Pancreas (tissue), 10 donors: ENCODE results near the gene KRTAP5-3. TPM values are rescaled to one million over a fixed set of nuclear protein-coding genes. Genes with fewer than 3 reads are reported as not detected.

Source experiments
- ATAC-seq, 4 donors: fragments of 200-7000 bp; cut with Tn5 transposase; one replicate each; pipeline versions ENCODE4 v1.8.0 to v1.9.1; 2020; ENCODE audit warnings: mild to moderate bottlenecking in 4 of 4, moderate library complexity in 4 of 4
- DNase-seq, 6 donors: peaks; one replicate each; pipeline ENCODE4 v3.0.0-alpha.2; 2020
- FAIRE-seq: peaks from 2 replicates; lab custom pipeline; 2012; peaks lifted over from hg19 to GRCh38; lab: Jason Lieb, UNC
- H3K27ac ChIP-seq, 4 donors: fragments of 200-600 bp; sonication (generic); 1 replicate in 3 of 4; 2 replicates in 1 of 4; pipeline versions ENCODE4 v1.5.0 to v1.8.0; 2020
- H3K27me3 ChIP-seq, 4 donors: fragments of 200-600 bp; one replicate each; pipeline ENCODE4 v1.8.0; 2021
- H3K36me3 ChIP-seq, 3 donors: fragments of 200-600 bp; sonication (generic) in 1 of 3; one replicate each; pipeline versions ENCODE4 v1.5.0 to v1.8.0; 2020 to 2021
- H3K4me1 ChIP-seq, 3 donors: fragments of 200-600 bp; one replicate each; pipeline ENCODE4 v1.8.0; 2021
- H3K4me3 ChIP-seq, 4 donors: fragments of 200-600 bp; sonication (generic) in 2 of 4; one replicate each; pipeline versions ENCODE4 v1.5.0 to v1.8.0; 2020 to 2021
- H3K9me3 ChIP-seq, 4 donors: fragments of 200-600 bp; one replicate each; pipeline ENCODE4 v1.8.0; 2021
- CTCF ChIP-seq, 4 donors: fragments of 200-600 bp; sonication (generic) in 3 of 4; IDR thresholded peaks; one replicate each; pipeline versions ENCODE4 v1.5.0 to v1.8.0; 2021; ENCODE audit warnings: antibody characterized with exemption in 4 of 4
- WGBS, 2 donors: extraction: QIAGEN DNeasy Blood & Tissue Kit; methylation state at CpG; one replicate each; pipeline ENCODE4 v1.1.7; 2013; 5-methylcytosine and 5-hydroxymethylcytosine counted together
- intact Hi-C, 3 donors: fragments of 100-400 bp; cut with DNase I; formaldehyde crosslinking; loops; one replicate each; pipeline versions ENCODE4 v1.11.1 to v1.14.2; 2022
- polyA plus RNA-seq, 2 donors: library from polyadenylated mRNA; stranded (reverse); fragments of 200-250 nt; gene quantifications; one replicate each; pipeline ENCODE4 v1.2.3, GENCODE V29; 2013
- total RNA-seq, 6 donors: library from RNA; stranded (reverse); fragmentation: NEBNext Ultra II Directional in 4 of 6; extraction: Animal tissue kit (Norgen Biotek cat#: 25700) in 4 of 6; gene quantifications; one replicate each; pipeline versions ENCODE4 v1.2.1 to v1.2.4, GENCODE V29; 2021 to 2023
- donor health status: healthy with polysubstance abuse.
- donor health status: DM: no; HTN: no; CAD: no; lungs with moderate emphysema.
- donor health status: DM: no; HTN: no; CAD: no.
- donor health status: control.
- donor health status: control.
- donor health status: Bipolar disorder and iron deficiency.
- donor health status: DM: yes; HTN: yes; CAD: no.
- donor health status: DM: no; HTN: no; CAD: no.
- donor health status: DM: no; HTN: no; CAD: no.
- donor health status: DM: yes; HTN: yes; CAD: no.

The KRTAP5-3 gene
- total and polyA plus RNA-seq, 8 donors, result not detected

DNA sequence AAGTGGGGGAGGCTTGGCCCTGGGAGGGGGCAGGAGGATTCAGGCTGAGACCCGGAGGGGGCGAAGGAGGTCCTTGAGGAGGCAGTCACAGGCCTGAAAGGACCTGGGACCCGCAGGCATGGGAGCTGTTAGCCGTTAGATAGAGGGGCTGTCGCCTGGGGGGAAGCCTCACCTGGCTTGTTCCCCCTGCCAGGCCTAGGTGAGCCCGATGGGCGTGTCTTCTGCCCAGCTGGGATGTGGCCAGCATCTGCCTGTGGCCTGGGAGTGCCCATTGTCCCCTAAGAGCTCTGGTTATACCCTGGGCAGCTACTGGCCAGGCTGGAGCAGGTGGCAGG, 34.4 kb downstream of the KRTAP5-3 start:
- 0 to 4% methylated on average over 6 to 7 of the region's 7 CpGs for WGBS, 2 donors
- Histone ChIP-seq H3K36me3 (no peaks in the 10 kb centered on the region), H3K9me3 (no peaks in the 10 kb centered on the region), H3K27me3 (no peaks in the 10 kb centered on the region), H3K27ac (peak overlapping the region; percentile 85 to 95 (median 91)), H3K4me3 (peak overlapping the region; percentile 16 to 74 (median 62)), H3K4me1 (peaks cover 0 to 10% (median 0%) of the 10 kb centered on the region in 3 donors)
- FAIRE-seq, result no peak
- DNase-seq, result peak; percentile 87 to 95 (median 90)
- intact Hi-C loops, result no loop called here
- peak; percentile 70 to 84 (median 78) for ATAC-seq
- TF ChIP-seq CTCF (IDR thresholded peaks at IDR 0.05), result no peak

GRCh38 chr11:1573077-1573902, 35.0 kb downstream of the KRTAP5-3 start:
- no peaks in the 10 kb centered on the region for H3K36me3 ChIP-seq
- H3K27me3 ChIP-seq, result no peaks in the 10 kb centered on the region
- peak in 5 of 6 donors; percentile 66 to 89 (median 75) for DNase-seq
- peak overlapping the region; percentile 85 to 95 (median 91) for H3K27ac ChIP-seq
- peak; percentile 41 to 56 (median 46) for ATAC-seq
- peaks cover 0 to 10% (median 0%) of the 10 kb centered on the region in 3 donors for H3K4me1 ChIP-seq
- intact Hi-C loops, result no loop called here
- peak overlapping the region; percentile 40 to 74 (median 62) for H3K4me3 ChIP-seq
- 2 to 6% methylated on average over 29 to 36 of the region's 37 CpGs for WGBS, 2 donors
- H3K9me3 ChIP-seq, result no peaks in the 10 kb centered on the region
- FAIRE-seq, result no peak
- TF ChIP-seq CTCF (IDR thresholded peaks at IDR 0.05), result no peak

DNA sequence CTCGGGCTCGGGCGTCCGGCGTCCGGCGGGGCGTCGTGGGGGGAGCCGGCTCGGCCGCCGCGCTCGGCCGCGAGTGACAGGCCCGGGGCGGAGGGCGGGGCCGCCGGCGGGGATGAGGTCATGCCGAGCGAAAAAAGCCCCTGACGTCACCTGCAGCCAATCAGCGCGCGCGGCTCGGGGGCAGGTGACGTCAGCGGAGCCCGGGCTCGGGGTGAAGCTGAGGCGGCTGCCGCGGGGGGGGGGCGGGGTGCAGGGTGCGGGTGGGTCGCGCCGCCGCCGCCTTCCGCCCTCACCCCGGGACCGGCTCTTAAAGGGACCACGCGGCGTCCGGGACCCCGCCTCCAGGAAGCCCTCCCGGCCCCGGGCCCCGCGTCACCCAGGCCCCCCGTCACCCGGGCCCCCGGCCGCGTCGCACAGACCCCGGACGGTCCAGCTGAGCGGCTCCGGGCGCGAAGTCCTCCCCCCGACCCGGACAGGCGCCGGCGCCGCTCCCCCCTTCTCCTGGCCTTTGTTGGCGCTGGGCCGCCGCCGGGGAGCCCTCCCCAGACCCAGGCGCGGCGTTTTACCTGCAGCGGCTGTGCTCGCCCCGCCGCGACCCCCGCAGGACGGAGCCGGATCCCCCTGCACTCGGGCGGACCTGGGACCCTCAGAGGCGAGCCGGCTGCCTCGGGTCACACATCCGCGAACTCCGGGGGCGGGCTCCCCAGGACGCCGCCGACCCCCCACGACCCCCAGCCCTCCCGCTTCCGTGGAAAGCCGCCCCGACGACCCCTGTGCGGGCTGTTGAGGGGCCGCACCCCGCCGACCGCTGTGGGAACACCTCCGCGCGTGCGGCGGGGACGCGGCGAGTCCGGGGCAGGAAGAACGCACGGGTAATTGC, 35.8 kb downstream of the KRTAP5-3 start, which contains the start of gene DUSP8:
DUSP8 (minus strand) TSS at position 75 of the 880 bp plus-strand sequence. CDS start 6,445 bp downstream, outside the sequence.
- ATAC-seq, result peak; percentile 44 to 69 (median 62)
- no peaks in the 10 kb centered on the region for H3K9me3 ChIP-seq
- WGBS, 2 donors, result 1 to 2% methylated on average over 71 to 124 of the region's 124 CpGs
- peak within 1 kb of the TSS; percentile 85 to 95 (median 91) for H3K27ac ChIP-seq
- H3K4me3 ChIP-seq, result peak within 1 kb of the TSS; percentile 40 to 74 (median 62)
- peak; percentile 91 to 99 (median 96) for DNase-seq
- no peaks in the 10 kb centered on the region for H3K27me3 ChIP-seq
- no peaks in the 10 kb centered on the region for H3K36me3 ChIP-seq
- FAIRE-seq, result no peak
- no peak for TF ChIP-seq CTCF (IDR thresholded peaks at IDR 0.05)
- intact Hi-C loops, result no loop called here
- H3K4me1 ChIP-seq, result peaks cover 0 to 10% (median 0%) of the 10 kb centered on the region in 3 donors

DNA sequence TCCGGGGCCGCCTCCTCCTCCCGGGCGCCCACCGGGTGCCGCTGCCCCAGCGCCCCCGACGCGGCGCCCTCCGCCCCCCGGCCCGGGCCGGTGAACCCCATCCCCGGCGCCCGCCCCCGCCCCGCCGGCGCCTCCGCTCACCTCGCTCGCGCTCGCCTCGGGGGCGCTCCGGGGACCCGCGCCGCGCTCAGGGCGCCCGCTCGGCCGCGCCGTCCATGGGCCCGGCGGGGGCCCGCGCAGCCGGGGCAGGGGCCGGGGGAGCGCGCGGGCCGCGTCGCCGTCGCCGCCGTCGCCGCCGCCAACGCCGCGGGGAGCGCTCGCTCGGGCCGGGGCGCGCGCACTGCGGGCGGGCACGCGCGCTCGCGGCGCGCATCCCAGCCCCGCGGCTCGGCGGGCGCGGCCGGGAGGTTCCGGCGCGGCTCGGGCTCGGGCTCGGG, 36.5 kb downstream of the KRTAP5-3 start:
- 0 to 1% methylated on average over 1 to 91 of the region's 91 CpGs for WGBS, 2 donors
- Histone ChIP-seq H3K36me3 (no peaks in the 10 kb centered on the region), H3K9me3 (no peaks in the 10 kb centered on the region), H3K4me3 (peak overlapping the region in 3 of 4 donors; percentile 44 to 70 (median 58)), H3K4me1 (peaks cover 0 to 10% (median 0%) of the 10 kb centered on the region in 3 donors), H3K27me3 (no peaks in the 10 kb centered on the region), H3K27ac (peak overlapping the region in 2 of 4 donors; percentile 46 to 66)
- DNase-seq (peak in 1 of 6 donors; percentile 73), FAIRE-seq (no peak), ATAC-seq (no peak)
- intact Hi-C loops, result no loop called here
- no peak for TF ChIP-seq CTCF (IDR thresholded peaks at IDR 0.05)
